Dendritic cell treated with granulocyte-macrophage colony-stimulating factor and Interleukin-4, amounts not matched to agents 40 ng/mL and 50 ng/mL, for 4 days (primary cell): ENCODE results near the gene LHX3.

Experiments used
- H3K27ac Mint-ChIP-seq: one replicate; pipeline ENCODE4 v1.8.0; 2022; ENCODE audit warnings: mild to moderate bottlenecking, mixed read lengths
- H3K27me3 Mint-ChIP-seq: one replicate; pipeline ENCODE4 v1.8.0; 2022; ENCODE audit warnings: mild to moderate bottlenecking, mixed read lengths
- H3K36me3 Mint-ChIP-seq: one replicate; pipeline ENCODE4 v1.8.0; 2022; ENCODE audit warnings: low read depth, mixed read lengths
- H3K4me1 Mint-ChIP-seq: one replicate; pipeline ENCODE4 v1.8.0; 2022; ENCODE audit warnings: low read depth, mixed read lengths
- H3K4me3 Mint-ChIP-seq: one replicate; pipeline ENCODE4 v1.8.0; 2022; ENCODE audit warnings: mild to moderate bottlenecking, moderate library complexity, mixed read lengths
- H3K9me3 Mint-ChIP-seq: one replicate; pipeline ENCODE4 v1.8.0; 2022; ENCODE audit warnings: mixed read lengths
- intact Hi-C: fragments of 100-400 bp; cut with micrococcal nuclease; formaldehyde crosslinking; loops from one replicate; pipeline ENCODE4 v1.15.0; 2022

Gene LHX3

DNA sequence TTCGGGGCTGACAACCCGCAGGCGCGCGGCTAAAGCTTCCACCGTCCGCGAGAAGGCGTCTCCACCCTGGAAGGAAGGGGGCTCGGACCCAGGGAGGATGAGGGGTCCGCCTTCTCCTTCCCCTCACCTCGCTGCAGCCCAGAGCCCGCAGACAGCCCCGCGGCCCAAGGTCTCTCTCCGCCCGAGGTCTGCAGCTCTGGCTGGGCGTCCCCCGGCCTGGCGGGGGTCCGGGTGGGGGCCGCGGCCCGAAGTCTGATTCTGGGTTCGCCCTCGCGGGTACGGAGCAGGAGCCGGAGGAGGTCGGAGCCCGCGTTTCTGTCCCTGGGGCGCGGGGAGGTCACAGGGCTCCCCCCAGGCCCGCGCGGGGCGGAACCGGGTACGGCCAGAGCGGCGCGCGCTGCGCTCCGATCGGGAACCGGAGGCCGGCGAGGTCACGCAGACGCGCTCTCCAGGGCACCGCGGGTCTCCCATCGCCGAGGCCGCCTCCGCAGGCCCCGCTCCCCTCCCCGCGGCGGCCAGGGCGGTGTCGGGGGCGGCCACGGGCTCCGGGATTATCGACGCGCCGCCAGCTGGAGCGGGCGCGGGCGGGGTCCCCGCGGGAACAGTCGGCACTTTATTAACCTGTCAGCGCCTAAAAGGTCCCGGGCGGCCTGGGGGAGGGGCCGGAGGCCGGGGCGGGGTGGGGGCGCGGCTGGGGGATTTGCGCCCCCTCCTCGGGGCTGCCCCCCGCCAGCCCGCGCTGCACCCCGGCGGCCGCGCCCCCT lies 11.6 kb downstream of the LHX3 start:
- Mint-ChIP-seq H3K27me3 (peaks cover 90% of the 10 kb centered on the region), H3K4me3 (no peak overlapping the region)

GRCh38 chr9:136192289-136193126 lies 12.4 kb downstream of the LHX3 start:
- Mint-ChIP-seq H3K27ac (no peak overlapping the region), H3K4me1 (no peaks in the 10 kb centered on the region), H3K36me3 (no peaks in the 10 kb centered on the region), H3K4me3 (no peak overlapping the region), H3K27me3 (peaks cover 89% of the 10 kb centered on the region), H3K9me3 (no peaks in the 10 kb centered on the region)
- intact Hi-C loops = no loop called here

More for the DNA sequence above, 11.6 kb downstream of the LHX3 start:
- Mint-ChIP-seq H3K9me3 (no peaks in the 10 kb centered on the region), H3K4me1 (no peaks in the 10 kb centered on the region), H3K27ac (no peak overlapping the region), H3K36me3 (no peaks in the 10 kb centered on the region)
- intact Hi-C loops = no loop called here

DNA sequence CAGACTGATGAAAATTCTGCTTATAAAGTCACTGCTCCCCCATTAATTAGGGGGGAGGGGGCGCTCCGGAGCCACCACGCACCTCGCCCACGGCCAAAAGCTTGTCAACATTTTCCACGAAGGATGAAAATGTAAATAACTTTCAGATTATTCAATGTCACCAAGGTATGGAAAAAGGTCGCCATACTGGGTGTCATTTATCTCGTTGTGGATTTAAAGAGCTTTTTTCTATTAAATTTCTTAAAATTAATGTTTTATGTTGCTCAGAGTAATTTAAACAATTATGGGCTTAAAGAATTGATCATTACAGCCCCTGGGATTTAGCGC lies 13.0 kb downstream of the LHX3 start:
- H3K4me3 Mint-ChIP-seq = no peak overlapping the region
- intact Hi-C loops = no loop called here
- no peaks in the 10 kb centered on the region for H3K4me1 Mint-ChIP-seq
- no peaks in the 10 kb centered on the region for H3K9me3 Mint-ChIP-seq
- H3K36me3 Mint-ChIP-seq = no peaks in the 10 kb centered on the region
- no peak overlapping the region for H3K27ac Mint-ChIP-seq
- peaks cover 87% of the 10 kb centered on the region for H3K27me3 Mint-ChIP-seq

DNA sequence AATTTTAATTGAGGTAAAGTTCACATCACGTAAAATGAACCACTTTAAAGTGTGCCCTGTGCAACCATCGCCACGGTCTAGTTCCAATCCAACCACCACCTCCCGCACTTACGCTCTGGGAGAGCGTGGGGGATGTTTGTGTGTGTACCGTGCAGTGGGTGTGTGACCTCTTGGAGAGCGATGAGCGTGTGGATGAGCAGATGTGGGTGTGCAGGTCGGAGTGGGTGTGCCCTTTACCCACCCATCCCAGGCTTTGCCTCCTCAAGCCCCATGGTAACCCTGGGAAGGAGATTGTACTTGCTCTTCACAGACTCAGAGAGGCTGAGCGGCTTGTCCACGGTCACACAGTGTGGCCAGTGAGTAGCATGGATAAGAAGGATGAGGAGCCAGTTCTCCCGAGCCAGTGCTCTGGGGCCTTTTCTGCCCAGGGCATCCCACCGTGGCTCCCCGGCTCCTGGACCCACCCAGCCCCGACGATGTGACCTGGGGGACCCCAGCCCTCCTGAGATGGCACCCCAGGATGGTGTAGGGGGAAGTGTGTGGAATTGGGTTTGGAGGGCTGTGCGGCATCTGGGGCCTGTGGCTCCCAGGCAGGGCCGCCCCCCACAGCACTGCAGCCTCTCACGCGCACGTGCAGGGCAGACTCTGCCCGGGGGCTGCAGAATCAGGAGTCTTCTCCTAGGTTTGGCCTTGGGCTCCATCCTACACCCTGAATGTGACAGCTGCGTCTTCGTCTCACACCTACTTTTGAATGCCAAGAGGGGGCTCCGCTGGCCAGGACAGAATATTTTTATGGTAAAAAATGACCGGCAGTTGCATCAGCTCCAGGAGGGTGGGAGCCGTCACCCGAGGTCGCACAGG lies 13.6 kb downstream of the LHX3 start:
- H3K27me3 Mint-ChIP-seq = peaks cover 85% of the 10 kb centered on the region
- no peak overlapping the region for H3K27ac Mint-ChIP-seq

GRCh38 chr9:136190656-136191055 lies 14.3 kb downstream of the LHX3 start:
- intact Hi-C loops = no loop called here
- Mint-ChIP-seq H3K4me3 (no peak overlapping the region), H3K9me3 (no peaks in the 10 kb centered on the region), H3K27ac (no peak overlapping the region), H3K36me3 (no peaks in the 10 kb centered on the region), H3K4me1 (no peaks in the 10 kb centered on the region), H3K27me3 (peaks cover 81% of the 10 kb centered on the region)

More for the DNA sequence above, 13.6 kb downstream of the LHX3 start:
- Mint-ChIP-seq H3K36me3 (no peaks in the 10 kb centered on the region), H3K4me1 (no peaks in the 10 kb centered on the region), H3K4me3 (no peak overlapping the region), H3K9me3 (no peaks in the 10 kb centered on the region)
- intact Hi-C loops = no loop called here

- Mint-ChIP-seq H3K9me3 (no peaks in the 10 kb centered on the region), H3K36me3 (no peaks in the 10 kb centered on the region), H3K4me3 (no peak overlapping the region), H3K27ac (no peak overlapping the region), H3K4me1 (no peaks in the 10 kb centered on the region), H3K27me3 (peaks cover 79% of the 10 kb centered on the region)
- intact Hi-C loops = no loop called here
Observed at GRCh38 chr9:136190237-136190601, 14.7 kb downstream of the LHX3 start.

GRCh38 chr9:136189394-136190236 lies 15.3 kb downstream of the LHX3 start:
- intact Hi-C loops = no loop called here
- Mint-ChIP-seq H3K27me3 (peaks cover 78% of the 10 kb centered on the region), H3K4me3 (no peak overlapping the region)

DNA sequence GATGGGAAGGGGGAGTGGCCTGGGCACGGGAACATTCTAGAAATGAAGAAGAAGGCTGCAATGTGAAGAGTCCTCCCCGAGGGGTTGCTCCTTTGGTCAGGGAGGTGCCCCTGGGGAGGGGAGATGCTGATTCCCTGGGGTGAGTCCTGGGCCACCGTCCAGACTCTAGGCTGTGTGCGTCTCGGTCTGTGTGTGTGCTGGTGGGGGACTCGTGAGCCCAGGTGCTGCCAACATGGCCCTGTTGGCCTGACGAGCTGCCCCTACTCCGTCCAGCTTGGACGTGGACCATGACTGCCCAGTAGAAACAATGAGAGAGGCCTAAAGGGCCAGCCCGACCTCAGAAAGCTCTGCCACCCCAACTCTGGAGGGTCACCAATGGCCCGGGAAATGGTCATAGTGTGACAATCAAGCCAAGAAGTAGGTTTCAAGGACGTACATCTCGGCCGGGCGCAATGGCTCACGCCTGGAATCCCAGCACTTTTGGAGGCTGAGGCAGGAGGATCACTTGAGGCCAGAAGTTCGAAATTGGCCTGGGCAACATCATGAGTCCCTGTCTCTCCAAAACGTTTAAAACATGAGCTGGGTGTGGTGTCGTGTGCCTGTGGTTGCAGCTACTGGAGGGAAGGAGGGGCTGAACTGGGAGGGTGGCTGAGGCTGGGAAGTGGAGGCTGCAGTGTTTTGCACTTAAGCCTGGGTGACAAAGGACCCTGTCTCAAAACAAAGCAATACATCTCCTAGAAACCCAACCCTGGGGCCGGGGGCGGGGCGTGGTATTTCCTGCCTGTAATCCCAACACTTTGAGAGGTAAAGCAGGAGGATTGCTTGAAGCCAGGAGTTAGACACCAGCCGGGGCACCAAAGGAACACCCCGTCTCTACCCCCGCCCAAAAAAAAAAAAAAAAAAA lies 17.0 kb downstream of the LHX3 start:
- H3K27me3 Mint-ChIP-seq = peaks cover 68% of the 10 kb centered on the region
- H3K4me1 Mint-ChIP-seq = no peaks in the 10 kb centered on the region
- no peak overlapping the region for H3K4me3 Mint-ChIP-seq
- no peaks in the 10 kb centered on the region for H3K36me3 Mint-ChIP-seq
- H3K27ac Mint-ChIP-seq = no peak overlapping the region
- intact Hi-C loops = no loop called here
- H3K9me3 Mint-ChIP-seq = no peaks in the 10 kb centered on the region

More at GRCh38 chr9:136189394-136190236, 15.3 kb downstream of the LHX3 start:
- Mint-ChIP-seq H3K9me3 (no peaks in the 10 kb centered on the region), H3K4me1 (no peaks in the 10 kb centered on the region), H3K36me3 (no peaks in the 10 kb centered on the region), H3K27ac (no peak overlapping the region)

DNA sequence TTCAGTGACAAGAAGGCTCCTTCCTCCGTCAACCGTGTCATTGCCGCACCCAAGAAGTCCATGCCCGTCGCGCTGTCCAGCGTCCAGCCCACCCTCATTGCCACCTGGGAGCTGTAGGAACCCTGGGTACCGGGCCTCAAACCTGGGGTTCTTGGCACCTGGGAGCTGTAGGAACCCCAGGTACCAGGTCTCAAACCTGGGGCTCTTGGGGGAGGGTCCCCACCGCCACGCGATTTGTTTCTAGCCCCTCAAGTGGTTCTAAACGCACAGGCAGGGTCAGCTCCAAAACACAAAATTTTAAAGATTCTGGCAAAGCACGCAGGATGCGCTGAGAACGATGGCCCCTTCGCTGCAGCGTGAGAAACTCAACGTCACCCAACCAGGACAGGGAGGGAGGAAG lies 17.7 kb downstream of the LHX3 start:
- no peaks in the 10 kb centered on the region for H3K4me1 Mint-ChIP-seq
- no peaks in the 10 kb centered on the region for H3K36me3 Mint-ChIP-seq
- peaks cover 61% of the 10 kb centered on the region for H3K27me3 Mint-ChIP-seq
- intact Hi-C loops = no loop called here
- no peak overlapping the region for H3K4me3 Mint-ChIP-seq
- no peaks in the 10 kb centered on the region for H3K9me3 Mint-ChIP-seq
- H3K27ac Mint-ChIP-seq = no peak overlapping the region

- no peaks in the 10 kb centered on the region for H3K4me1 Mint-ChIP-seq
- H3K27me3 Mint-ChIP-seq = peaks cover 55% of the 10 kb centered on the region
- intact Hi-C loops = no loop called here
- no peaks in the 10 kb centered on the region for H3K9me3 Mint-ChIP-seq
- no peak overlapping the region for H3K4me3 Mint-ChIP-seq
- no peak overlapping the region for H3K27ac Mint-ChIP-seq
- no peaks in the 10 kb centered on the region for H3K36me3 Mint-ChIP-seq
Observed at GRCh38 chr9:136186386-136186785, 18.5 kb downstream of the LHX3 start.

- Mint-ChIP-seq H3K4me1 (no peaks in the 10 kb centered on the region), H3K27ac (no peak overlapping the region), H3K27me3 (peaks cover 49% of the 10 kb centered on the region), H3K9me3 (no peaks in the 10 kb centered on the region), H3K4me3 (no peak overlapping the region), H3K36me3 (no peaks in the 10 kb centered on the region)
- intact Hi-C loops = no loop called here
Observed at GRCh38 chr9:136185596-136186366, 19.1 kb downstream of the LHX3 start.

GRCh38 chr9:136185066-136185465 lies 19.9 kb downstream of the LHX3 start:
- Mint-ChIP-seq H3K4me1 (no peaks in the 10 kb centered on the region), H3K27ac (no peak overlapping the region), H3K27me3 (peaks cover 42% of the 10 kb centered on the region), H3K9me3 (no peaks in the 10 kb centered on the region), H3K36me3 (no peaks in the 10 kb centered on the region), H3K4me3 (no peak overlapping the region)
- intact Hi-C loops = no loop called here
